GM19193 (cell line): ENCODE data around the gene SLC38A9.

Experiments
- POLR2A ChIP-seq: IDR thresholded peaks from 4 replicates; pipeline ENCODE4 v1.6.1; 2011; ENCODE audit not compliant: insufficient read depth, insufficient read length; ENCODE audit errors: extremely low read depth

The SLC38A9 gene

GRCh38 chr5:55680353-55680752 lies 31.8 kb downstream of the SLC38A9 start:
- no peak for TF ChIP-seq POLR2A

GRCh38 chr5:55679556-55679955 lies 32.6 kb downstream of the SLC38A9 start:
- no peak for TF ChIP-seq POLR2A

- no peak for TF ChIP-seq POLR2A
These were observed 37.0 kb downstream of the SLC38A9 start for GRCh38 chr5:55675119-55675518.

GRCh38 chr5:55674340-55674739 lies 37.8 kb downstream of the SLC38A9 start:
- no peak for TF ChIP-seq POLR2A

- no peak for TF ChIP-seq POLR2A
These were observed 39.6 kb downstream of the SLC38A9 start for GRCh38 chr5:55672477-55672911.

- TF ChIP-seq POLR2A, result no peak
These were observed 40.1 kb downstream of the SLC38A9 start for GRCh38 chr5:55671975-55672374.

- no peak for TF ChIP-seq POLR2A
These were observed 43.8 kb downstream of the SLC38A9 start for GRCh38 chr5:55668356-55668755.

- TF ChIP-seq POLR2A, result no peak
These were observed 44.2 kb downstream of the SLC38A9 start for GRCh38 chr5:55667938-55668337.

GRCh38 chr5:55665065-55665464 lies 47.1 kb downstream of the SLC38A9 start:
- no peak for TF ChIP-seq POLR2A

GRCh38 chr5:55657443-55657842 lies 54.7 kb downstream of the SLC38A9 start:
- no peak for TF ChIP-seq POLR2A

GRCh38 chr5:55650386-55650785 lies 61.7 kb downstream of the SLC38A9 start:
- TF ChIP-seq POLR2A, result no peak

- TF ChIP-seq POLR2A, result no peak
These were observed 62.2 kb downstream of the SLC38A9 start for GRCh38 chr5:55649963-55650362.

- TF ChIP-seq POLR2A, result no peak
These were observed 66.8 kb downstream of the SLC38A9 start for GRCh38 chr5:55645304-55645703.

- TF ChIP-seq POLR2A, result no peak
These were observed 73.7 kb downstream of the SLC38A9 start for GRCh38 chr5:55638455-55638854.

GRCh38 chr5:55638051-55638450 lies 74.1 kb downstream of the SLC38A9 start:
- TF ChIP-seq POLR2A, result no peak

- no peak for TF ChIP-seq POLR2A
These were observed 75.4 kb downstream of the SLC38A9 start for GRCh38 chr5:55636683-55637082.

- TF ChIP-seq POLR2A, result no peak
These were observed 75.9 kb downstream of the SLC38A9 start for GRCh38 chr5:55636177-55636576.
